HG03378 (cell line): ENCODE data around the gene ZNF263.
"Not testable (repeated sequence)": the region's sequence is repeated elsewhere in the genome, so short reads cannot be mapped to it uniquely, and the experiment has no call there.

Experiments
- ATAC-seq: cut with Tn5 transposase; IDR thresholded peaks from one replicate; pipeline ENCODE4 v1.9.1; 2021; ENCODE audit warnings: mild to moderate bottlenecking, moderate library complexity; ENCODE audit not compliant: unreplicated experiment

Gene ZNF263

DNA sequence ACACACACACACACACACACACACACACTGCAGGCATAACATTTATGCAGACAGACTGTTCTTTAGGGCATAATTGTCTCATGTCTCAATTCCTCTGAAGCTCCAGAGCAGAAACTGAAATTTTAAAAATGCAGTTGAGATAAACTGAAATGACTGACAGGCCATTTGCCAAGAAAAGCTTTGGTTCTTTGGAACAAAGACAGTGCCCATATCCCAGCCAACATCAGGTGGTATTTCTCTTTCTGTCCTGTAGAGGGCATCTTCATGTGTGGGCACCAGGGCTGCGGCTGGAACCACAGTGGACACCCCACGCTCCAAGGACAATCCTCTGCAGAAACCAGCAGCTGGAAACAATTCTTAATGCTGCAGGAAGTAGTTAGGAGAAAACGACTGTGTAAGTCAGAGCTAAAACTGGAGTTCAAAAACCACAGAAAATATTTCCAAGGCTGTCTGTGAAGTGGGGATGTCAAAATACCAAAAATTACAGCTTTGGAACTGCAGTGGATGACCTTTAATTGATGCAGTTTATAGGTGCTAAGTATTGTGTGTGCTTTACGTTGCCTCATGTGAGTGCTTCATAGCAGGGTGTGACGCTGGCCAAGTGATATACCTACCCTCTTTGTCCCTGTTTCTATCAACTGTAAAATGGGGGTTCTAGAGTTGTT, 16.3 kb upstream of the ZNF263 start:
- ATAC-seq, result no peak

DNA sequence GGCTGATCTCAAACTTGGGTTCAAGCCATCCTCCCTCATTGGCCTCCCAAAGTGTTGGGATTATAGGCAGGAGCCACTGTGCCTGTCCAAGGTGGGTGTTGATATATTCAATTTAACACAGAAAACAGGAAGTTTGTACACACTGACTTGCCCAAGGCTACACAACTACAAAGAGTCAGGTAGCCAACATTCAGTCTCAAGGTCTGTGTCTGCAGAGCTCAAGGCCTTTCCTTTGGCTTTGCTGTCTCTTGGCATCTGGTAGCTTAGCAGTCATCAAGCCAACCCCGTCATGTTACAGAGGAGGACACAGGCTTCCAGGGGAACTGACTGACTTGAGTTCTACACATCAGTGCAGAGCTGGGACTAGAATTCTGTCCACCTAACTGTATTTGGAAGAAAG, 15.0 kb upstream of the ZNF263 start:
- no peak for ATAC-seq

DNA sequence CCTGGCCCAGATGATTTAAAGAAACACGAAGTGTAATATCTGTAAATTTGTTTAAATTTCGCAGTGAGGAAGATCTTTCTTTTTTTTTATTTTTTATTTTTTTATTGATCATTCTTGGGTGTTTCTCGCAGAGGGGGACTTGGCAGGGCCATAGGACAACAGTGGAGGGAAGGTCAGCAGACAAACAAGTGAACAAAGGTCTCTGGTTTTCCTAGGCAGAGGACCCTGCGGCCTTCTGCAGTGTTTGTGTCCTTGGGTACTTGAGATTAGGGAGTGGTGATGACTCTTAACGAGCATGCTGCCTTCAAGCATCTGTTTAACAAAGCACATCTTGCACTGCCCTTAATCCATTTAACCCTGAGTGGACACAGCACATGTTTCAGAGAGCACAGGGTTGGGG, 12.6 kb upstream of the ZNF263 start:
- not testable (repeated sequence) for ATAC-seq

DNA sequence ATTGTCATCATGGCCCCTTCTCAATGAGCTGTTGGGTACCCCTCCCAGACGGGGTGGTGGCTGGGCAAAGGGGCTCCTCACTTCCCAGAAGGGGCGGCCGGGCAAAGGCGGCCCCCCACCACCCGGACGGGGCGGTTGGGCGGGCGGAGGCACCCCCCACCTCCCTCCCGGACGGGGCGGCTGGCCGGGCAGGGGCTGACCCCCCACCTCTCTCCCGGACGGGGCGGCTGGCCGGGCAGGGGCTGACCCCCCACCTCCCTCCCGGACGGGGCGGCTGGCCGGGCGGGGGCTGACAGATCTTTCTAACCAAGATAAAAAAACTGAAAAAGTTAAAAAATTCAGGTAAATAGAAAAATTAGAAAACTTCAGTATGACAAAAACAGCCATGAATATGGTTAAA, 12.0 kb upstream of the ZNF263 start:
- not testable (repeated sequence) for ATAC-seq

DNA sequence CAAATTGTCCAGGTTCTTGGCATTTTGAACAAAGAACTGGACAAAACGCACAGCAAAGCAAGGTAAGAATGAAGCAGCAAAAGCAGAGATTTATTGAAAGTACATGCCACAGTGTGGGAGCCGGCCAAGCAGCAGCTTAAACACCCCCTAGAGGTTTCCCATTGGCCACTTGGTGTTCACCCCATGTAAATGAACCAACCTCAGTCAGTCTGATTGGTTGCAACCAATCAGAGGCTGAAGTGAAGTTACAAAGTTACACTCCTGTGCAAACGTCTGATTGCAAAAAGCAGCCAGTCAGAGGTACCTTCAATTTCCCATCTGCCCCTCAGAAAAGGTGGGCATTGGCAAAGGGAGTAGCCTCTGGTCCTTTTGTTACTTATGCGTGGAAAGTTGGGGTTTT, 8.8 kb upstream of the ZNF263 start:
- no peak for ATAC-seq

DNA sequence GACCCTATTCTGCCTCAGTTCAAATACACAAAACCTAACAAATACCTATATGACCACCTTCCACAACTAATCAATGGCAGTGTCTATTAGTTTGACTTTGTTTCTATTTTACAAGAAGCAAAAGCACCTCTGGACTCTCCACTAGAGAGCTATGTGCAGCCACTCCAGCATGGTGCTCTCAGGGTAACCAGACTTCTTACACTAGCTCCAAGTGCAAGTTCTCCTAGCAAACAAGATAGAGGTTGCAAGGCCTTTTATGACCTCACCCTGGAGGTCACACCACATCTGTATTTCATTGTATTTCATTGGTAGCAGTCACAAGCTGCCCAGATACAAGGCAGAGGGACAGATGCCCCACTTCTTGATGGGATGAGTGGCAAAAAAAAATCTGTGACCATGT, 8.3 kb upstream of the ZNF263 start:
- no peak for ATAC-seq

DNA sequence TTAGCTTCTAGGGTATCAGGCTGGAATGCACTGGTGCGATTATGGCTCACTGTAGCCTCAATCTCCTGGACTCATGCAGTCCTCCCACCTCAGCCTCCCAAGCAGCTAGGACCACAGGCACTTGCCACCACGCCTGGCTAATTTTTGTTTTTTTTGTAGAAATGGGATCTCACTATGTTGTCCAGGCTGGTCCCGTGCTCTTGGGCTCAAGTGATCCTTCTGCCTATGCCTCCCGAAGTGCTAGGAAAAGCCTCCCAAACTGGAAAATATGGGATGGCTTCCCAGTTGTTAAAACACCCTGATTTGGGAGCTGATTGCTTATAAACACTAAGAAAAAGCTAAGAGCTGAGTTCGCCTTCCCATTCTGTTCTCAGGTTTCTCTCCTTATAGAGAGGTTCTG, 6.6 kb upstream of the ZNF263 start:
- ATAC-seq, result no peak

DNA sequence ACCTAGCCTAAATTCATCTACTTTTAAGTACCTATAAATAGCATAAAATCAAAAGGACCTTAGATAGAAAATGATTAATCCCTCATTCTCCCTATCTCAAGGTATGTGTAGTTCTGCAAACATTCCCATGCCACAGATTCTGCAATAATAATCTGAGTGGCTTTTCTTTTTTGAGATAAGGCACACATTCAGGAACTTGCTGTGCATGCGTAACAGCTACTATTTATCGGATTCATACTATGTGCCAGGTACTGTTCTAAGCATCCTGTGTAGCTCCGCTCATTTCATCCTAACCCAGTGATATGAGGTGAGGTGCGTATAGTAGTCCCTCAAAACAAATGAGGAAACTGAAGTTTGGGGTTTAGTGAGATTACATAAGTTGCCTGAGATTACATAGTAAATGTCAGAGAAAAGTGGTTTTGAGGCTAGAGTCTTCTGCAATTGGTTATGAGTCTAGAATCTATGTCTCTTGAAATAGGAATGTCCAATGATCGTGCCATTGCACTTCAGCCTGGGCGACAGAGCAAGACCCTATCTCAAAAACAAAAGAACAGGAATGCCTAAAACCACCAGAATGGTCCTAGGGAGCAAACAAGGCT, 2.0 kb upstream of the ZNF263 start:
- no peak for ATAC-seq

DNA sequence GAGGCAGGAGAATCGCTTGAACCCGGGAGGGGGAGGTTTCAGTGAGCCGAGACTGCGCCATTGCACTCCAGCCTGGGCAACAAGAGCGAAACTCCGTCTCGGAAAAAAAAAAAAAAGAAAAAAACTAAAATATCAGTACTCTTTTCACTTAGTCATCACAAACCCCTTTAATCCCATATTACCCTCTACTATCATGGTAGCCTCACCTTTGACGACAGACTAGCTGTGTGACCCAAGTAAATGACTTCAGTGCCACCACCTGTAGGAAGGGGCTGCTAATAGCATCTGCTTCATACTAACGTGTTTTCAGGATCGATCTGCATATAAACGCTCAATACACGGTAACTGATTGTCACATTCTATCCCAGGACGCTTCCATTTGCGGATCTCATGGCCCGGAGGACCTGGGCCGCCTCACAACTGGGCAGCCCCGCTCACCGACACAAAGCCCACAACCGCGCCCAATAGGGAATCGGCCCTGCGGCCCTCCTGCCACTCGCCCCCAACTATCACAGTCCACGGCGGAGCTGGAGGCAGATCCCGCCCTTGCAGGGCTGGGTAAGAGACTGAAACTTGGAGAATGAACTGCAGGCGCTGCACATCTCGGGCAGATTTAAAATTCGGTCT, 1.1 kb upstream of the ZNF263 start:
- peak; percentile 31 for ATAC-seq

DNA sequence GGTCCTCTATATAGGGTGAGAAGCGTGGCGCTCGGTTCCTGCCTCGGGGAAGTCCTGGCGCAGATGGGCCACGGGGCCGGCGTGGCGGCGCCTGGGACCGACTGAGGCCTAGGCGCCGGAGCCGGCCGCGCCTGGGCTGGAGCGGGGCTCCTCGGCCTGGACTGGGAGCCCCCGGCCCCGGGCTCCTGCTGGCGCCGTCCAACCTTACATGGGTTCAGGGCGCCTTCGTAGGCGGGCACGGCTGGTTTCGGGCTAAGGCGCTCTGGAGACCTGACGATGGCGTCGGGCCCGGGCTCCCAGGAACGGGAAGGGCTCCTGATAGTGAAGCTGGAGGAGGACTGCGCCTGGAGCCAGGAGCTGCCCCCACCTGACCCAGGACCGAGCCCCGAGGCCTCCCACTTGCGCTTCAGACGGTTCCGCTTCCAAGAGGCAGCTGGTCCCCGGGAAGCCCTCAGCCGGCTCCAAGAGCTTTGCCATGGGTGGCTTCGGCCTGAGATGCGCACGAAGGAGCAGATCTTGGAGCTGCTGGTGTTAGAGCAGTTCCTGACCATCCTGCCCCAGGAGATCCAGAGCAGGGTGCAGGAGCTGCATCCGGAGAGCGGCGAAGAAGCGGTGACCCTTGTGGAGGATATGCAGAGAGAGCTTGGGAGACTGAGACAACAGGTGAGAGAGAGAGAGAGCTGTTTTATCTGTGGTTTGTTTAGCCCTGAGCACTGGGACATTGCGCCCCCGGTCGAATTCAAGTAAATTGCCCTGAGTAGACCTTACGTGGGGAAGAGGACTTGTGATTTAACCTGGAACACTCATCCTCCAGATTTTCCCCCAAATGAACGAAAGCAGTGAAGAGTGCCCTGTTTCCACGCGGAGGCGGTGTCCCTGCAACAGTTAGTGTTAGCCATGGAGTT, 504 bp downstream of the ZNF263 start:
- no peak for ATAC-seq

DNA sequence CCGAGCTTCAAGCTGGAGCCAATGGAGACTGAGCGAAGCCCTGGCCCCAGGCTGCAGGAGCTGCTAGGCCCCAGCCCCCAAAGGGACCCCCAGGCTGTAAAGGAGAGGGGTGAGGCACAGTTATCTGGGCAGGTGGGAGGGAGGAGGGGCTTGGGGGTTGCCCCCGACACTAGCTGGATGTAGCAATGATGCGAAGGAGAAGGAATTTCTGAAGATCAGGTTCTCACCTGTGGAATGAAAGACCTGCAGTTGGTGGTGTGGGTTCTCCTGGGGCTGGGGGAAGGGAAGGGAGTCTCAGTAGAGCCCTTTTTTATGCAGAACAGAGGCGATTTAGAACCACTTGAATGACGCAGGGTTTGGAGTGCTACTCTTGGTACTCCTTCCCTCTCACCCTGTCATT, 1.8 kb downstream of the ZNF263 start:
- no peak for ATAC-seq

DNA sequence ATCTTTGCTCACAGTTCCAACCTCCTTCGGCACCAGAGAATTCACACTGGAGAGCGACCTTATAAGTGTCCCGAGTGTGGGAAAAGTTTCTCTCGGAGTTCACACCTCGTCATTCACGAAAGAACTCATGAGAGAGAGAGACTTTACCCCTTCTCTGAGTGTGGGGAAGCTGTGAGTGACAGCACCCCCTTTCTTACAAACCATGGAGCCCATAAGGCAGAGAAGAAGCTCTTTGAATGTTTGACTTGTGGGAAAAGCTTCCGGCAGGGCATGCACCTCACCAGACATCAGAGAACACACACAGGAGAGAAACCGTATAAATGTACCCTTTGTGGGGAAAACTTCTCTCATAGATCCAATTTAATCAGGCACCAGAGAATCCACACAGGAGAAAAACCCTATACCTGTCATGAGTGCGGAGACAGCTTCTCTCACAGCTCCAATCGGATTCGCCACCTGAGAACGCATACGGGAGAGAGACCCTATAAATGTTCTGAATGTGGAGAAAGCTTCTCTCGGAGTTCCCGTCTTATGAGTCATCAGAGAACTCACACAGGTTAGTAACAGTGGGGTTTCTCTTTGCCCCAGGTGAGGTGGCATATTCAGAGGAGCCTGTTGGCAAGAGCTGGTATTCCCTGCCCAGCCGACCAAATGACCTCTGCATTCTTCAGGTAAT, 6.8 kb downstream of the ZNF263 start:
- ATAC-seq, result no peak

DNA sequence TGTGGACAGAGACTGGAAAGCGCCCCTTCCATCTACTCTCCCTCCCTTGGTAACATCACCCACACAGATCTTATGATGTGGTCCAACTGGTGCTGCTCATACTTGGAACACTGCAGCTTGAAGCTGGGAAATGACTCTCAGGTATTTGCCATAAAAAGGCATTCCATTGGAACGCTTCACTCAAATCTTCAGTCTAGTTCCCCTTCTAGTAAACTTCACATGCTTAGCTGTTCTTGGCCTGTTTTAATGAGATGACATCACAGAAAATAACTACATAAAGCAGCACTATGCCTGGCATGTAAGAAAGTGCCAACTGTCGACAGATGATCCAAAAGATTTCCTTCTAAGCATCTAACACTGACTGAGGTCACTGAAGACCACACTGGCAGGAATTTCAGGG, 9.3 kb downstream of the ZNF263 start:
- no peak for ATAC-seq

DNA sequence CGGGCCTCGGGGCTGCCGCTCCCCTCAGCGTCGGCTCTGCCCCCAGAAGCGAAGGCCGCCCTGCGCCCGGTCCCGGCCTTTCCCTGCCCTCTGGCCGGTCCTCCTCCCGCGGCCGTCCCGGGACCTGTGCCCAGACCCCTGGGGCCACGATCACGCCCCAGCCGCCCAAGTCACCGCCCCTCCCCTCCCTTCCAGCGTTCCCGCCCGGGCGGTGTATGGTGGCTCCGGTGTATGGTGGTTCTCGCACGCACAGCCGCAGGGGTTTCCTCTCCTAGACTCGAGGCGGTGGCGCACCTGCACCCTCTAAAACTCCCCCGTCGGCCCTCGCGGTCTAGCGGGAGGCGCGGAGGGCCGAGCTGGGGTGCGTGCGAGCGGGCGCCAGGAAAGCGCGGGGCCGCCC, 11.9 kb downstream of the ZNF263 start:
- ATAC-seq, result no peak

DNA sequence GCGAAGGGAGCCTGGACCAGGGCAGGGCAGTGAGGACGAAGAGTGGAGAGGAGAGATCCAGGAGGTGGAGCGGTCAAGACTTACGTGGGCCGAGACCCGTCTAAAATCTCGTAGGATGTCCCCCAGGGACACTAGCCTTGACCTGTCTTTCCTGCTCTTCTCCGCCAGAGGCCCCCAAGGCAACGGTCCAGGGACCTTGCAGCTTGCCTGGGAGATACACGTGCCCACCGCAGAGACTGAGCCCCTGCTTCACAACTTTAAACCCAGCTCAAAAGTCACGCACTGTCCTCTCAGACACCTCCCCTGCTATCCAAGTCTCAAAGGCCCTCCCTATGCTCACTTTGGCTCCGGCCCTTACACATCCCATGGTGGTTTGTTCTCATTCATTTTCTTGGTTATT, 12.5 kb downstream of the ZNF263 start:
- ATAC-seq, result no peak

DNA sequence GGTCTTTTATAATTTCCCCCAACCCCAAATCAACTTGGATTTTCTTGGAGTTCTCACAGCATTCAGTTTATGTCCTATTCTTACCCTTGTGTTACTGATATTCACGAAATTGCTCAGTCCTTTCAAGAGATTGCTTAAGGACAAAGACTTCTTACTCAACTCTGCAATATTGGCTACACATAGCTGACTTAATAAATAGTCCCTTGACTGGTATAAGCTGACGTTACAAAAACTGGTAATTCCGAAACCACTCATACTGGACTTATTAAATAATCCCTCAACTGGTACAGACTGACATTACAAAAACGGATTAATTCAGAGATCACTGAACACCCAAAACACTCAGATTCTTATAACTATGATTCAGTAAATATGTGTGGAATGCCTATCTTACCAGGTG, 21.1 kb downstream of the ZNF263 start:
- ATAC-seq, result no peak

DNA sequence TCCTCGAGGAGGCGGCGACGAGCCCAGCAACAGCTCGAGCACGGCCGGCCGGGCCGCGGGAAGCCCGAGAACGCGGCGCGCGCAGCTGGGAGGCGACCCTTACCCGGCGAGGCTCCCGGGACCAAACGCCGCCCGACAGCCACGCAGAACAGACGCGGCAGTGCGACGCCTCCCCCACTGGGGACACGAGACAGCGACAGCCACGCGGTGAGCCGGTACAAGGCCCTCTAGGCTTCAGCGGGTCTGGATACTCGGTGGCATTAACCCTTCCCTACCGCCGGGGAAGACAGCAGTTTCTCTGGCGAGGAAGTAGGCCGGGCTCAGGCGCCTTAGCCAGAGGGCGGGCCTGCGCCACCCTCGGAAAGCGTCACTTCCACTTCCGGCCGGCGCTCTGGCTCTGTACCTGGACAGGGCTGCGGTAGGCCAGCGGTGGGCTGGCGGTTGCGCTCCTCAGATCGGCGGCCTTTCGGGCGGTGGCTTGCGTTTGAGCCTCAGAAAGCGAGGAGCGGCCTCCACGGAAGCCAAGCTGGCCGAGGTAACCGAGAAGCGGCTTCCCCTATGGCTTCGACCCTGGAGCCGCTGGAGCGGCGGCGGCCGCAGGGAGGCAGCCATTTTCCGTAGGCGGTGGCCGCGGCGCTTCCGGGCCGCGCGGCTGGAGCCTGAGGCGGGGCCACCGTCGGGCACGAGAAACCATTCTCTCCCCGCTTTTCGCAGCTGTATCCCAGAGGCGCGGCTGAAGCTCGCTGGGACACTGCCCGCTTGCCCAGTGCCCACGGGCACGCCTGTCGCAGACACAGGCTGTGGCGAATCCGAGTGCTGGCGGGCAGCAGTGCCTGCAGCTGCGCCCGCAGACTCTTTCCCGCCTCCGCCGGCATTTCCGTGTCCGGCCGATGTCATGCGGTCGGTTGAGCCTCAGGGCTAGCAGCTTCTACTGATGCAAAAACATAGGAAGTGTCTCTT, 22.1 kb downstream of the ZNF263 start, which contains the start of the genes TIGD7 and ZNF75A:
TIGD7 (minus strand) TSS at position 322 of the 960 bp plus-strand sequence. CDS start 4,816 bp downstream, outside the sequence.
ZNF75A (plus strand) TSS at position 389 of the 960 bp plus-strand sequence. CDS start 2,932 bp downstream, outside the sequence.
- peak; percentile 86 for ATAC-seq

DNA sequence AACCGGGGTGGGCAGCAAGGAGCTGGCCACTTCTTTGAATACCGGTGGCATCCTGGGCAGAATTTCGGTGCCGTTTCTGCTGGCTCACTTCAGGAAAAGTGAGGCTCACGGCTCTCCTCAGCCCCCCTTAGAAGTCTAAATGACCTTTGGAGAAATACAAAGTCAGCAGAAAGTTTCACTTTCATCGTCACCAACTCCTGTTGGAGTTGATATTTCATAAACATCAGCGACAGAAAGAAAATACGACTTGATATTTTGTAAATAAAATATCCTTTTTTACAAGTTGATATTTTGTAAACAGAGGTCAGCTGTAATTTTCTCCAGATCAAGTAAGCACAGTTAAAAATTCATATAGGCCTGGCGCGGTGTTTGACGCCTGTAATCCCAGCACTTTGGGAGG, 22.8 kb downstream of the ZNF263 start:
- no peak for ATAC-seq

DNA sequence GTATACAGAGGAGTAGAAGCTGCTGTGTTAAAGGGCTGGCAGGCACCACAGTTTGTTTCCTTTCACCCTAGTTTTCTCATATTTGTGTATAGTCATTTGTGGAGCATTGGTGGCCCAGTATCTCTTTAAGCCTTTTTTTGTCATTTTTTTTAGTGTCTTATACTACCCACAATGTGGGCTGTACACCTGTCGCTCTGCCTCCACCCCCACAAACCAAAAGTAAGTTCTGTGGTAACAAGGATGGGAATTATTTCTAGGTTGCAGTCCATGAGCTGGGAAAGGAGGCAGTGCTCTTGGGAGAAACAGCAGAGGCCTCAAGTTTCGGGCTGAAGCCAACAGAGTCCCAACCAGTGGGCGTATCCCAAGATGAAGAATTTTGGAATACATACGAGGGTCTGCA, 28.2 kb downstream of the ZNF263 start:
- ATAC-seq, result no peak
